Stimulated activated effector memory CD8-positive, alpha-beta T cell treated with anti-CD3 and anti-CD28 coated beads, Interleukin-12 subunit alpha, Interleukin-12 subunit beta, amount 100 ng/mL, for 72 hours (primary cell): ENCODE measurements around the gene TRAF6.

Source experiments
- ATAC-seq: fragments of 150-1000 bp; cut with Tn5 transposase; 2 replicates; pipeline ENCODE4 v1.10.0; 2021
- DNase-seq, 2 donors: peaks; one replicate each; pipeline ENCODE4 v3.0.0; 2021 to 2022; ENCODE audit warnings: low spot score in 2 of 2
- H3K27ac Mint-ChIP-seq: one replicate; pipeline ENCODE4 v1.8.0; 2022; ENCODE audit warnings: mild to moderate bottlenecking, mixed read lengths
- H3K36me3 Mint-ChIP-seq: one replicate; pipeline ENCODE4 v1.8.0; 2022; ENCODE audit warnings: mild to moderate bottlenecking, mixed read lengths
- H3K4me1 Mint-ChIP-seq: one replicate; pipeline ENCODE4 v1.8.0; 2022; ENCODE audit warnings: mixed read lengths
- H3K4me3 Mint-ChIP-seq: one replicate; pipeline ENCODE4 v1.8.0; 2022; ENCODE audit warnings: mild to moderate bottlenecking, mixed read lengths
- H3K9me3 Mint-ChIP-seq: one replicate; pipeline ENCODE4 v1.8.0; 2022; ENCODE audit warnings: mixed read lengths

TRAF6 gene

DNA sequence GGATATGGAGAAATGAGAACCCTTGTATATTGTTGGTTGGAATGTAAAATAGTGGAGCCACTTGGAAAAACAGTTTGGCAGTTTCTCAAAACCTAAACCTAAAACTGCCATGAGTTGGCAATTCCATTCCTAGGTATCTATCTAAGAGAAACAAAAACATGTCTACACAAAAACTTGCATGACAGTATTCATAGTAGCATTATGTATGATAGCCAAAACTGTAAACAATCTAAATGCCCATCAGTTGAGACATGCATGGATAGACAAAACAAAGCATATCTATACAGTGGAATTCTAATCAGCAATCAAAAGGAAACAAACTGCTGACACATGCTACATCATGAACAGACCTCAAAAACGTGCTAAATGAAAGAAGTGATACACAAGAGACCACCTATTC is 34.9 kb downstream of the TRAF6 start:
- DNase-seq (no peak), ATAC-seq (no peak)
- H3K36me3 Mint-ChIP-seq, result peaks cover 14% of the 10 kb centered on the region
- H3K4me3 Mint-ChIP-seq, result no peak overlapping the region
- no peaks in the 10 kb centered on the region for H3K4me1 Mint-ChIP-seq
- H3K9me3 Mint-ChIP-seq, result no peaks in the 10 kb centered on the region
- H3K27ac Mint-ChIP-seq, result no peak overlapping the region

DNA sequence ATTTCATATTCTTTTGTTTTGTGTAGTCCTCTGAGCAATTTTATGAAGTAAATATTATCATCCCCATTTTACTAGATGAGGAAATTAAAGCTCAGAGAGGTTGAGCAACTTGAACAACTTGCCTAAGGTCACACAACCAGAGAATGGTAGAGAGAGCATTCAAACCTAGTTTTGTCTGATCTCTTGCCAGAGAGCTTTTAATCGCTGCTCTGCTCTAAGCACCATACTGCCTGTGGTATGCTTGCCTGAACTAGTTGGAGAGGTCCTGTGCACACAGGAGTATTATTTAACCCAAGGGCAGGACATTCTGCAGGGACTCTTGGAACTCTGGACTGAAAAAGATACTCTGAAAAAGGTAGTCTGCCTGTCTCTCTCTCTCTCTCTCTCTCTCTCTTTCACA is 38.5 kb downstream of the TRAF6 start:
- ATAC-seq, result no peak
- H3K4me3 Mint-ChIP-seq, result no peak overlapping the region
- H3K36me3 Mint-ChIP-seq, result peaks cover 15% of the 10 kb centered on the region
- peaks cover 20% of the 10 kb centered on the region for H3K4me1 Mint-ChIP-seq
- no peak overlapping the region for H3K27ac Mint-ChIP-seq
- peak in 1 of 2 donors; percentile 18 for DNase-seq
- H3K9me3 Mint-ChIP-seq, result no peaks in the 10 kb centered on the region

DNA sequence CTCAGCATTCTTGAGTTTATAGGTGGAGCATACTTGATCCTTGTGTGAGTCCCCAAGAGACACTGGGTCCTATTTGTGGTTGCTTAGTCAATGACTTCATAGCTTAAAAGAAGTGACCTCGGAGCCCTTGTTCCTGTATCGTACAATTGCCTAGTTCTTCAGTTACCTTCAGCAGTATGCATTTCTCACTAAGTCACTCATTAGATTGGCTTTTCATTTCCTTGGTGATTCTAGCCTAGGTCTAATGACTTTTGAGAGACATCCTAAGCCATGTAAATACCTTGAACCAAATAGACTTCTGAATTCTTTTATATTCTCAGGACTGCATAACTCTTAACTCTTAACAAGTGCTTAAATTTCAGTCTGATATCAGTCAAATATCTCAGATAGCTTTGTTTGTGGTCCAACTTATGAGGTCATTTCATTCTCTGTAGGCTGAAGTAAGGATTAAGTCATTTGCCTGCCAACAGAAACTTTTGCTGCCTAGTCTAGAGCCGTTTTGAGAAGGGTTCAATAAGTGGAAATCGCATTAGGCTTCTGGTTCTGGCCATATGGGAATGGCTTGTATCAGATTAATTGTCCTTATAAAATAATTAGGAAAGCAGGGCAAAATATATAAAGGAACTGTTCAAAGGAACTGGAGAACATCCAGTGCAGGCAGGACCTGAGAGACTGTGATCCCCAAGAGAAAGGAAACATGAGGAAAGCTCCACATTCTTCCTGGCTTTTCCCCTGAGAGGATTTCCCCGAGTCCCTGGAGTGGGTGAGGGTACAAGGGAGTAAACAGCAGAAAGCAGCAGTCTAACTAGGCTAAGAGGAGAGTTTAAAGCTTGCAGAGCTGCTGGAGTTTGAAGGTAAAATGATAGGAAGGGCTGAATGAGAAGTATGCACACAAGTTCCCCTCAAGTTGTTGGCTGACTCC is 39.9 kb downstream of the TRAF6 start:
- ATAC-seq (no peak), DNase-seq (peak in 1 of 2 donors; percentile 32)
- H3K36me3 Mint-ChIP-seq, result peaks cover 29% of the 10 kb centered on the region
- H3K27ac Mint-ChIP-seq, result peak overlapping the region; percentile 38
- H3K4me1 Mint-ChIP-seq, result peaks cover 29% of the 10 kb centered on the region
- H3K4me3 Mint-ChIP-seq, result no peak overlapping the region
- no peaks in the 10 kb centered on the region for H3K9me3 Mint-ChIP-seq

DNA sequence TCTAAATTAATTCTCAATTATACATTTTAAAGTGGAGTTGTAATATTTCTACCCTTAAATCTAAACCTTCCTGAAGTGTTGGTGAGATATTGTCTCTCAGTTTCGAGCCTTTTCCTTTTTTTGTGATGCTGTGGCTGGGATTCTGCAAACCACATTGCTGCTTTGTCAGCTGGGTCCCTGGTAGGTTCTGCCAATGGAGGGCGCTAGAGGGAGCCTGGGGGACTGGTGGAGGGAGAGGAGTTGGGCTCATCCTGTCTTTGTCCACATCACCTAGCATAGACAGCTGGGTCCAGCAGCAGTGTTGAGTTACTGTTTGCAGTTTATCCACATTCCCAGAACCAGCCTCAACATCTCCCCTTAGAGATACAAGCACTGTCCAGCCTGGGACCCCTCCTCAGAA is 41.0 kb downstream of the TRAF6 start:
- Mint-ChIP-seq H3K4me3 (no peak overlapping the region), H3K36me3 (peaks cover 40% of the 10 kb centered on the region), H3K27ac (peak overlapping the region; percentile 72), H3K9me3 (no peaks in the 10 kb centered on the region), H3K4me1 (peaks cover 31% of the 10 kb centered on the region)
- DNase-seq (peak in 1 of 2 donors; percentile 52), ATAC-seq (no peak)

DNA sequence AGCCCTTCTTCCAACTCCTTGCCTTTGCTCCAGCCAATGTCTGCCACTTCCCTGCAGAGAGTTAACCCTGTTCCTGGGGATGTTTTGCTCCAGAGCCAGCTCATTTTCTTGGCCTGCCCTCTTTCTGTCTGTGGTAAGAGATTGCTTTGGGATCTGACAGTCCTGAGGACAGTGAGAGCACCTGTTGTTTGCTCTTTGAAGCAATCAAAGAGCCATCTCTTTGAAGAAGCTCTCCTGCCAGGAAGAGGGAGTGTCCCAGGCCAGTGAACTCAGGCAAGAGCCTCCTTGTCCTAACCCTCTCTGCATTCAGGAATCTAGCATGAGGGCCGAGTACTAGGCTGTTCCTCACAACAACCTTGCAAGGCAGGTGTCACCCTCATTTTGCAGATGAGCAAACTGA is 42.2 kb downstream of the TRAF6 start:
- Mint-ChIP-seq H3K4me1 (peaks cover 41% of the 10 kb centered on the region), H3K27ac (peak overlapping the region; percentile 55), H3K4me3 (no peak overlapping the region), H3K9me3 (no peaks in the 10 kb centered on the region), H3K36me3 (peaks cover 51% of the 10 kb centered on the region)
- no peak for ATAC-seq
- DNase-seq, result no peak

DNA sequence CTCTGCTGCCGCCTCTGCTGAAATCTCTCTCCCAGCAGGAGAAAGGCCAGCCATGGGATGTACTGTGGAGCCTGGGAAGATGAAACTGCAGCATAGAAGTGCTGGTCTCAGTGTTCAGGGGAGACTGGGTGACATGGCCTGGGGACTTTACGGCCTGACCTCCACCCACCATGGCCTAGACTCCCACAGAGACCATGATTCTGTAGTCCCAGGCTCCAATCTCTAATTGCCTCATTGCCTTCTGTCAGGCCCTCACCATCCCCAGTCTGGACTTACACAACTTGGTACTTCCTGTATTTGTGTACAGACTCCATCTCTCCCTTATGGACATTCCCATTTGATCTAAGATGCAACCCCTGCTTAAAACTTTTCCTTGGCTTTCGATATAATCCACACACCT is 43.1 kb downstream of the TRAF6 start:
- Mint-ChIP-seq H3K27ac (peak overlapping the region; percentile 55), H3K9me3 (no peaks in the 10 kb centered on the region), H3K4me3 (no peak overlapping the region), H3K4me1 (peaks cover 45% of the 10 kb centered on the region), H3K36me3 (peaks cover 55% of the 10 kb centered on the region)
- ATAC-seq, result no peak
- DNase-seq, result no peak

DNA sequence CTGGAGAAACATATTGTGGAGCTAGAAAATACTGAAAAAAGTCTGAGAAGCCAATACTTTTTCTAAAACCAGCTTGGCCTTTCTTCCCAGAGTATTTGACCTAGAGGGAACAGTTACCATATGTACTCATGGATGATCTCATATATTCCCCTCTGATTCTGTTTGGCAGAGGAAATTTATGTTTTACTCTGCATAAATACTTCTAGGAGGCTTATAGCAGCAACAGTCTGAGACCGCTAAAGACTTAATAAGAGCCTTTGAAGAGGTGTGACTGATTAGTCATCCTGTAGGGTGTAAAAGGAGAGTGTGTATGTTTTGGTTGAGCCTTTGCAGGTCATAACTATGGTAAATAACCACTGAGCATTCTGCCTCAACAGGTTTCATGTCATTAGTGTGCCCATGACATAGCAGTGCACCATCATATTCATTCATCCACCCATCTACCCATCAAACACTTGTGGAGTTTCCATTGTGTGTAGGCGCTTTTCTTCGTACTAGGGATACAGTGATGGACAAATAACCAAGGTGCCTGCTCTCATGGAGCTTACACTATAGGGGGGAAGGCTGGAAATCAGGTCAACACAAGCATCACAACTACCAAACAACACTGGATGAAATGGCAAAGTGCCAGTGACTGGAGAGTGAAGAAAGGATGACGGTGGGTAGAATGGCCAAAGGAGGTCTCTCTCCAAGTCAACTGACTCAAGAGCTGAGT is 44.5 kb downstream of the TRAF6 start:
- peaks cover 49% of the 10 kb centered on the region for H3K4me1 Mint-ChIP-seq
- no peaks in the 10 kb centered on the region for H3K9me3 Mint-ChIP-seq
- ATAC-seq, result peak; percentile 88
- DNase-seq, result no peak
- H3K27ac Mint-ChIP-seq, result peak overlapping the region; percentile 37
- peaks cover 56% of the 10 kb centered on the region for H3K36me3 Mint-ChIP-seq
- no peak overlapping the region for H3K4me3 Mint-ChIP-seq

DNA sequence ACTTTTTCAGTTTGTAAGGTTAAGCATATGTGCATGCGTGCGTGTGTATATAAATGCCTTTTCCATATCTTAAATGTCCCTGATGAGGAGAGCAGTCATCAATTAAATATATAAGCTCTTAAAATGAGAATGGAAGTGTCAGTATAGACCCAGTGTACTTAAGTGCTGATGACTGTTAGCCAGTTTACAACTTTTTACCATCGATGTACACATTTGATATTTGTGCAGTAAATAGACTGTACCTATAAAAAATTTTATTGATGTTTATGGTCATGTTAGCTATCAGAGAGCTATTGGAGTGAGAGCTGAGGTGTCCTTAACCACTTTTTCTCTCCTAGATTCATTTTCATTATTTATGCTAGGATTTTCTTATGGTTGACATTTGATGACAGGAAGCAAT is 45.4 kb downstream of the TRAF6 start:
- H3K27ac Mint-ChIP-seq, result peak overlapping the region; percentile 37
- H3K36me3 Mint-ChIP-seq, result peaks cover 62% of the 10 kb centered on the region
- DNase-seq (no peak), ATAC-seq (no peak)
- no peaks in the 10 kb centered on the region for H3K9me3 Mint-ChIP-seq
- no peak overlapping the region for H3K4me3 Mint-ChIP-seq
- peaks cover 56% of the 10 kb centered on the region for H3K4me1 Mint-ChIP-seq

DNA sequence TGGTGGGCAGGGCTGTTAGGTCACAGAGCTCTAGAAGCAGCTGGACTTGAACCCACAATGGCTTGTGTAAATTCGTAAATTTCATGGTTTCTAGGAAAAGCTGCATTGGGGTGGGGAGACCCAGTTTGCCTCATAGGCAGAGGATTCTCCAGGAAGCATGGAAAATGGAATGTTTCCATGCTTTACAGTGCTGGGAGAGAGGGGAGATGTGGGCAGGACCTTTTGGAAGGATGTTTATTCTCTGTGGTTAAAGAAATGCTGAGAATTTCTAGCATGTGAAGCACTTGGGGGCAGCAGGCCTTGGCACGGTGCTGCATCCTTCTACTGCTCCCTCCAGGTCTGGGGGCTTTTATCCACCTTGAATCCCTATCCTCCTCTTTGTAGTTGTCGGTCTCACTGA is 46.3 kb downstream of the TRAF6 start:
- Mint-ChIP-seq H3K4me1 (peaks cover 58% of the 10 kb centered on the region), H3K9me3 (no peaks in the 10 kb centered on the region), H3K36me3 (peaks cover 65% of the 10 kb centered on the region), H3K27ac (peak overlapping the region; percentile 60), H3K4me3 (no peak overlapping the region)
- DNase-seq (no peak), ATAC-seq (no peak)

DNA sequence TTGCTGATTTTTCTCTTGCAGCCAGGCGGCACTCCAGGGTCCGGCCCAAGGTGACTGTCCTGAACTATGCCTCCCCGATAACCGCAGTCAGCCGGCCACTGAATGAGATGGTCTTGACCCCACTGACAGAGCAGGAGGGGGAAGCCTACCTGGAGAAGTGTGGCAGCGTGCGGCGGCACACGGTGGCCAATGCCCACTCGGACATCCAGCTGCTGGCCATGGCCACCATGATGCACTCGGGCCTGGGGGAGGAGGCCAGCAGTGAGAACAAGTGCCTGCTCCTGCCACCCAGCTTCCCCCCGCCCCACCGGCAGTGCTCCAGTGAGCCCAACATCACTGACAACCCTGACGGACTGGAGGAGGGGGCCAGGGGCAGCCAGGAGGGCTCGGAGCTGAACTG is 47.8 kb downstream of the TRAF6 start:
- no peak overlapping the region for H3K4me3 Mint-ChIP-seq
- no peaks in the 10 kb centered on the region for H3K9me3 Mint-ChIP-seq
- H3K27ac Mint-ChIP-seq, result no peak overlapping the region
- peaks cover 73% of the 10 kb centered on the region for H3K36me3 Mint-ChIP-seq
- DNase-seq, result no peak
- ATAC-seq, result no peak
- H3K4me1 Mint-ChIP-seq, result peaks cover 65% of the 10 kb centered on the region

DNA sequence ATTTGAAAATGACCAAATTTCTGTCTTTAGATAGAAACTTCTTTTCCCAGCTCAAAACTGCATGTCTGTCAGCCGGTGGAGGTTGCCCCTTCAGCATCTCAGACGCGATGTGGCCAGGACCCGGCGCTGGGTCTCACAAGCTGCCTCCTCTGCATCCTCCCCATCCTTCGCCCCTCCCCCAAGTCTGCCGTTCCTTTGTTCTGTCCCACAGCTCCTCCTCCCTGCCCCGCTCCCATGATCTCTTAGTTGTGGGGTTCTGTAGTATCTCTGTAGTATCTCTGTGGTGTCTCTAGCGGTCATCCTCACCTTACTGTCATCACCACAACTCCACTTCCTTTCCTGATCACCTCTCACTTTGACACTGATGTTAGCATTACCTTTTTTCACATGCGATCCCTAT is 49.9 kb downstream of the TRAF6 start:
- DNase-seq, result no peak

DNA sequence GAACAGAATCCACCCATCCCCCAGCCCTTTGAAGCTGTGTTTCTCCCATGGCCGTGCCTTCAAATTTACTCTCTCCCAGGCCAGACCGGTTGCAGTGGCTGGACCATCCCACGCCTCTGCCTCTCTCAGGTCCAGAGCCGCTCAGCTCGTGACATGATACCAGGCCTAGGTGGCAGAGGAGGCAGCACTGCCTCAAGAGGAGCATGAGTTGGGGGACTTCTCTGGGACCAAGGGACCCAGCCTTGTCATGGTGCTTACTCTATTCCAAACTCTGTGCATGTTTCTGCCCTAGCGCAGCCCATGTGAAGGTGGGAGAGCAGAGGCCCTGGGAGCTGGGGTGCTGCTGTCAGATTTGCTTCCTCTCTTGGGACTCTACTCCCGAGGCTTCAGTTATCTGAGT is 51.0 kb downstream of the TRAF6 start:
- DNase-seq (no peak), ATAC-seq (no peak)
- Mint-ChIP-seq H3K4me1 (peaks cover 75% of the 10 kb centered on the region), H3K4me3 (no peak overlapping the region), H3K9me3 (no peaks in the 10 kb centered on the region), H3K36me3 (peaks cover 70% of the 10 kb centered on the region), H3K27ac (no peak overlapping the region)

More for the DNA sequence above, 49.9 kb downstream of the TRAF6 start:
- H3K4me3 Mint-ChIP-seq, result no peak overlapping the region
- H3K4me1 Mint-ChIP-seq, result peaks cover 69% of the 10 kb centered on the region
- H3K36me3 Mint-ChIP-seq, result peaks cover 70% of the 10 kb centered on the region
- H3K9me3 Mint-ChIP-seq, result no peaks in the 10 kb centered on the region
- peak; percentile 68 for ATAC-seq
- peak overlapping the region; percentile 36 for H3K27ac Mint-ChIP-seq

DNA sequence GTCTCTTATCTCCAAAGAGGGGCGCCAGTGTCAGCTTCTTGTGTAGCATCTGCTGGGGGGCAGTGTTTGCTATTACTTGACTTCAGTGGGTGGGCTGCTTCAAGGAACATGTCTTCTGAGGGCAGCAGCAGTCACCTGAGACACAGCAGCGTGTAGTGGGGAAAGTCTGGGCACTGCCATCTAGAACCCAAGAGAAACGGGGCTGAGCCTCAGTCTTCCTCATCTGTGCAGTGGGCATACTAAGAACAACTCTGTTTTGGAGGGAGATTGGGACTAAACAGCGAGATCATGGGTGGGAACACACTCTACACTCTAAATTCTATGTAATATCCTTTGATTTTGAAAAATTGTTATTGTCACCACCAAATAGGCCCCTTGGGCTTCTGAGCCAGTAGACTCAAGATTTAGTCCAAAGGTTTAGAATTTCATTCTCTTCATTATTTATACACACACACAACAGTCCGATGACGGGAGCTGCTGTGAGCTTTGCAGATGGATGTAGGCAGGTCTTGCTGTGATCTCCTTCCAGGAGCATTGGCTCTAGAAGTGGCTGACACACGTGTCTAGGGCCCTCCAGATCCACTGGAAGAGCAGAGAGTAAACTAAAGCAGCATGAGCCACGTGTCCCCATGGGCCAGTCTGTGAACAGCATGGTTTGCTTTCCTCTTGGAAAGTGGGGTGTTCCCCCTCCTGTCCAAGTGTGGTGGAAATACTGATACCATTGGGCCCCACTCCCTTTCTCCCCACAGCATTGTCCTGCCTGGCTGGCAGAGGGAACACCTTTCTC is 51.8 kb downstream of the TRAF6 start:
- ATAC-seq (no peak), DNase-seq (no peak)
- Mint-ChIP-seq H3K36me3 (peaks cover 70% of the 10 kb centered on the region), H3K4me1 (peaks cover 76% of the 10 kb centered on the region), H3K4me3 (no peak overlapping the region), H3K9me3 (no peaks in the 10 kb centered on the region), H3K27ac (peak overlapping the region; percentile 67)

DNA sequence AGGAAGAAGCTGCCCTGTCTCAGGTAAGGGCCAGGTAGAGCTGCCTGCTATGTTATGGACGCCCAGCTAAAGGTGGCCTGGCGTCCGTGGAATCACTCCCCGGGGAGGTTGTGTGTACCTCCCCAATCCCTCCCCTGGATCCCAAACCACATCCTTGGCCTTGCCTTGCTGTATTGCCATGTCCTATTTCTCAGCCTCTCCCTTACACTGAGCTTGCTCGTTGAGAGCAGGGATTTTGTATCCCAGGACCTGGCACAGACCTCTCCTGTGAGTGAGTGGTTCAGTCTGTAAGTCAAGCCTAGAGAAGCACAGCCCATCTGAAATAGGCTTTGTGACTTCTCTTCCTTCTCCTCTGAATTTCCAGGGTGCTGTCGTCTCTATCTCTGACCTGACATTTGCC is 53.9 kb downstream of the TRAF6 start:
- no peak overlapping the region for H3K4me3 Mint-ChIP-seq
- H3K27ac Mint-ChIP-seq, result peak overlapping the region; percentile 67
- DNase-seq (no peak), ATAC-seq (no peak)
- peaks cover 84% of the 10 kb centered on the region for H3K36me3 Mint-ChIP-seq
- no peaks in the 10 kb centered on the region for H3K9me3 Mint-ChIP-seq
- peaks cover 90% of the 10 kb centered on the region for H3K4me1 Mint-ChIP-seq

DNA sequence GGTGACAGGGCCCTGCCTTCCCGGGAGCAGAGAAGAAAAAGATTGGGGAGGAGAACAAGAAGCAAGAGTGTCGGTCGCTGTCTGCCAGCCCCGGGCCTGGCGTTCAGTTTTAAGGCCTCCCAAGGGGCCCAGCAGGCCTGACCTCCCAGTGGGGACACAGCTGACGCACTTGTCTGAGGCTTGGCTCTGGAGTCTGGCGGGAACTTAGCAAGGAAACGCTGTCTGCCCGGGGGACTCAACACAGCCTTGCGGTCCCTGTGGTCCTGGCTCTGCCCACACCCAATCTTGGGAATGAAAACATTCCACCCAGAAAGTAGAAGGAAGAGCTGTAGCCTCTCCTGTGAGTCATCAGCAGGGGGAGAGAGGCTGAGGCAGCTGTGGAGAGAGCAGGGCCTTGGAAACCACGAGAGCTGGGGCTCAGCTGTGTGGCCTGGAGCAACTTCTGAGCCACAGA is 54.4 kb downstream of the TRAF6 start:
- Mint-ChIP-seq H3K27ac (peak overlapping the region; percentile 67), H3K4me1 (peaks cover 91% of the 10 kb centered on the region), H3K9me3 (no peaks in the 10 kb centered on the region), H3K4me3 (no peak overlapping the region), H3K36me3 (peaks cover 83% of the 10 kb centered on the region)
- ATAC-seq (no peak), DNase-seq (no peak)
